ENCODE measurements around the gene OR1F1. TPM values are rescaled to one million over a fixed set of nuclear protein-coding genes. Genes with fewer than 3 reads are reported as not detected.
"Not testable (repeated sequence)": the region's sequence is repeated elsewhere in the genome, so short reads cannot be mapped to it uniquely, and the experiment has no call there.

The OR1F1 gene
- total RNA-seq, 4 donors from 2014 or later = not detected

GRCh38 chr16:3164121-3164991 lies 23.6 kb upstream of the OR1F1 start:
- Histone ChIP-seq H3K9me3 (no peaks in the 10 kb centered on the region), H3K36me3 (no peaks in the 10 kb centered on the region), H3K27ac (no peak overlapping the region), H3K4me1 (peaks cover 0 to 19% (median 0%) of the 10 kb centered on the region in 3 donors), H3K4me3 (no peak overlapping the region), H3K27me3 (peaks cover 62% of the 10 kb centered on the region)
- WGBS, 2 donors (ENCODE audit: low coverage in 1 of 2) = 83 to 94% methylated on average over 10 of the region's 37 CpGs
- TF ChIP-seq EP300 (IDR thresholded peaks at IDR 0.05) = no peak
- no peak for TF ChIP-seq POLR2A (IDR thresholded peaks at IDR 0.05)
- TF ChIP-seq POLR2AphosphoS5 (IDR thresholded peaks at IDR 0.05) = no peak
- TF ChIP-seq CTCF (IDR thresholded peaks at IDR 0.05) = no peak
- no peak for ATAC-seq

- TF ChIP-seq POLR2AphosphoS5 (IDR thresholded peaks at IDR 0.05) (no peak), CTCF (IDR thresholded peaks at IDR 0.05) (no peak), POLR2A (IDR thresholded peaks at IDR 0.05) (no peak), EP300 (IDR thresholded peaks at IDR 0.05) (no peak)
- H3K36me3 ChIP-seq = no peaks in the 10 kb centered on the region
- no peaks in the 10 kb centered on the region for H3K9me3 ChIP-seq
- H3K27me3 ChIP-seq = peaks cover 65% of the 10 kb centered on the region
- H3K4me1 ChIP-seq = peaks cover 0 to 15% (median under 1%) of the 10 kb centered on the region in 3 donors
- peak overlapping the region in 1 of 4 donors; percentile 32 for H3K27ac ChIP-seq
- no peak for ATAC-seq
- peak overlapping the region in 1 of 2 donors; percentile 23 for H3K4me3 ChIP-seq
- 84 to 97% methylated on average over 8 to 10 of the region's 12 CpGs for WGBS, 2 donors (ENCODE audit: low coverage in 1 of 2)
Measured at GRCh38 chr16:3165111-3165822, 22.7 kb upstream of the OR1F1 start.

GRCh38 chr16:3166505-3166886 lies 21.5 kb upstream of the OR1F1 start:
- WGBS, 2 donors (ENCODE audit: low coverage in 1 of 2) = 20% methylated on average over 1 of the region's 1 CpG; no CpG with 5 or more reads in 1 of the 2 donors
- Histone ChIP-seq H3K27me3 (peaks cover 67% of the 10 kb centered on the region), H3K9me3 (no peaks in the 10 kb centered on the region), H3K4me1 (peaks cover 0 to 25% (median 8%) of the 10 kb centered on the region in 3 donors), H3K36me3 (no peaks in the 10 kb centered on the region), H3K27ac (no peak overlapping the region), H3K4me3 (no peak overlapping the region)
- TF ChIP-seq POLR2AphosphoS5 (IDR thresholded peaks at IDR 0.05) (no peak), POLR2A (IDR thresholded peaks at IDR 0.05) (no peak), EP300 (IDR thresholded peaks at IDR 0.05) (no peak), CTCF (IDR thresholded peaks at IDR 0.05) (no peak)
- no peak for ATAC-seq

GRCh38 chr16:3168729-3169128 lies 19.3 kb upstream of the OR1F1 start:
- not testable (repeated sequence) for ATAC-seq, H3K36me3 ChIP-seq, H3K4me3 ChIP-seq, H3K9me3 ChIP-seq, H3K27ac ChIP-seq
- Histone ChIP-seq H3K4me1 (peaks cover 0 to 32% (median 8%) of the 10 kb centered on the region in 3 donors), H3K27me3 (peaks cover 71% of the 10 kb centered on the region)
- WGBS, 2 donors (ENCODE audit: low coverage in 1 of 2) = 70 to 97% methylated on average over 2 to 4 of the region's 7 CpGs

GRCh38 chr16:3170440-3171180 lies 17.4 kb upstream of the OR1F1 start:
- no peaks in the 10 kb centered on the region for H3K36me3 ChIP-seq
- no peaks in the 10 kb centered on the region for H3K9me3 ChIP-seq
- 0 to 2% methylated on average over 6 to 15 of the region's 53 CpGs for WGBS, 2 donors (ENCODE audit: low coverage in 1 of 2)
- ATAC-seq = no peak
- peaks cover 79% of the 10 kb centered on the region for H3K27me3 ChIP-seq
- H3K27ac ChIP-seq = no peak overlapping the region
- H3K4me1 ChIP-seq = peaks cover 0 to 43% (median 8%) of the 10 kb centered on the region in 3 donors
- no peak for TF ChIP-seq EP300 (IDR thresholded peaks at IDR 0.05)
- peak overlapping the region in 1 of 2 donors; percentile 27 for H3K4me3 ChIP-seq
